Suprapubic skin (tissue), 4 donors: ENCODE results near the gene KRTAP10-3. TPM values are rescaled to one million over a fixed set of nuclear protein-coding genes. Genes with fewer than 3 reads are reported as not detected.

ENCODE experiments used
- DNase-seq, 2 donors: peaks; one replicate each; pipeline ENCODE4 v3.0.0-alpha.2; 2019; ENCODE audit warnings: low spot score in 2 of 2
- H3K27ac ChIP-seq: fragments of 200-600 bp; sonication (generic); one replicate; pipeline ENCODE4 v1.5.1; 2019
- H3K27me3 ChIP-seq: fragments of 200-600 bp; sonication (generic); one replicate; pipeline ENCODE4 v1.5.1; 2019
- H3K36me3 ChIP-seq: fragments of 200-600 bp; sonication (generic); one replicate; pipeline ENCODE4 v1.5.1; 2019
- H3K4me1 ChIP-seq: fragments of 200-600 bp; sonication (generic); one replicate; pipeline ENCODE4 v1.5.1; 2019
- H3K4me3 ChIP-seq: fragments of 200-600 bp; sonication (generic); one replicate; pipeline ENCODE4 v1.5.1; 2019; ENCODE audit warnings: mild to moderate bottlenecking
- H3K9me3 ChIP-seq: fragments of 200-600 bp; sonication (generic); one replicate; pipeline ENCODE4 v1.5.1; 2019
- CTCF ChIP-seq, 2 donors: fragments of 200-600 bp in 1 of 2; fragments of 450-650 bp in 1 of 2; sonication (generic) in 1 of 2; IDR thresholded peaks; one replicate each; pipeline ENCODE4 v1.5.1; 2016 to 2019; ENCODE audit warnings: antibody characterized with exemption in 2 of 2, mild to moderate bottlenecking in 1 of 2, moderate library complexity in 1 of 2
- EP300 ChIP-seq: sonication (generic); formaldehyde crosslinking; IDR thresholded peaks from one replicate; pipeline ENCODE4 v1.6.1; 2017; ENCODE audit warnings: antibody characterized with exemption
- POLR2A ChIP-seq, 2 donors: fragments of 450-650 bp; IDR thresholded peaks; one replicate each; pipeline ENCODE4 v1.6.1; 2017; ENCODE audit warnings: antibody characterized with exemption in 2 of 2, mild to moderate bottlenecking in 2 of 2, moderate library complexity in 2 of 2
- POLR2AphosphoS5 ChIP-seq, 3 donors: sonication (generic); formaldehyde crosslinking; IDR thresholded peaks; one replicate each; pipeline ENCODE4 v1.6.1; 2017; ENCODE audit warnings: antibody characterized with exemption in 3 of 3
- WGBS: methylation state at CpG from one replicate; pipeline ENCODE4 v1.1.5; 2018; 5-methylcytosine and 5-hydroxymethylcytosine counted together
- total RNA-seq, 4 donors: library from RNA; depleted of rRNA; stranded (reverse); fragments of >200 nt; gene quantifications; one replicate each; pipeline ENCODE4 v1.1.0, GENCODE V29; 2016

KRTAP10-3 gene
- total RNA-seq, 4 donors from 2014 or later, result 1.1 to 5.8 (median 3.3) TPM; not detected in 1

- H3K4me3 ChIP-seq, result no peak overlapping the region
- no peak overlapping the region for H3K27ac ChIP-seq
- H3K36me3 ChIP-seq, result no peaks in the 10 kb centered on the region
- WGBS, result 62% methylated on average over 2 of the region's 18 CpGs
- no peaks in the 10 kb centered on the region for H3K9me3 ChIP-seq
- TF ChIP-seq POLR2A (IDR thresholded peaks at IDR 0.05) (no peak), EP300 (no peak), CTCF (IDR thresholded peaks at IDR 0.05) (no peak), POLR2AphosphoS5 (IDR thresholded peaks at IDR 0.05) (no peak)
- peaks cover 11% of the 10 kb centered on the region for H3K27me3 ChIP-seq
- DNase-seq, result peak; percentile 35 to 71
- no peaks in the 10 kb centered on the region for H3K4me1 ChIP-seq
Observed at GRCh38 chr21:44527983-44528633, 30.5 kb downstream of the KRTAP10-3 start.

- WGBS, result 90% methylated on average over 34 of the region's 37 CpGs
- H3K36me3 ChIP-seq, result no peaks in the 10 kb centered on the region
- no peak overlapping the region for H3K27ac ChIP-seq
- peaks cover 11% of the 10 kb centered on the region for H3K27me3 ChIP-seq
- TF ChIP-seq CTCF (IDR thresholded peaks at IDR 0.05) (no peak), POLR2AphosphoS5 (IDR thresholded peaks at IDR 0.05) (no peak), POLR2A (IDR thresholded peaks at IDR 0.05) (no peak), EP300 (no peak)
- H3K9me3 ChIP-seq, result no peaks in the 10 kb centered on the region
- no peaks in the 10 kb centered on the region for H3K4me1 ChIP-seq
- H3K4me3 ChIP-seq, result no peak overlapping the region
- DNase-seq, result peak; percentile 39 to 57
Observed at GRCh38 chr21:44527156-44527982, 31.2 kb downstream of the KRTAP10-3 start.

DNA sequence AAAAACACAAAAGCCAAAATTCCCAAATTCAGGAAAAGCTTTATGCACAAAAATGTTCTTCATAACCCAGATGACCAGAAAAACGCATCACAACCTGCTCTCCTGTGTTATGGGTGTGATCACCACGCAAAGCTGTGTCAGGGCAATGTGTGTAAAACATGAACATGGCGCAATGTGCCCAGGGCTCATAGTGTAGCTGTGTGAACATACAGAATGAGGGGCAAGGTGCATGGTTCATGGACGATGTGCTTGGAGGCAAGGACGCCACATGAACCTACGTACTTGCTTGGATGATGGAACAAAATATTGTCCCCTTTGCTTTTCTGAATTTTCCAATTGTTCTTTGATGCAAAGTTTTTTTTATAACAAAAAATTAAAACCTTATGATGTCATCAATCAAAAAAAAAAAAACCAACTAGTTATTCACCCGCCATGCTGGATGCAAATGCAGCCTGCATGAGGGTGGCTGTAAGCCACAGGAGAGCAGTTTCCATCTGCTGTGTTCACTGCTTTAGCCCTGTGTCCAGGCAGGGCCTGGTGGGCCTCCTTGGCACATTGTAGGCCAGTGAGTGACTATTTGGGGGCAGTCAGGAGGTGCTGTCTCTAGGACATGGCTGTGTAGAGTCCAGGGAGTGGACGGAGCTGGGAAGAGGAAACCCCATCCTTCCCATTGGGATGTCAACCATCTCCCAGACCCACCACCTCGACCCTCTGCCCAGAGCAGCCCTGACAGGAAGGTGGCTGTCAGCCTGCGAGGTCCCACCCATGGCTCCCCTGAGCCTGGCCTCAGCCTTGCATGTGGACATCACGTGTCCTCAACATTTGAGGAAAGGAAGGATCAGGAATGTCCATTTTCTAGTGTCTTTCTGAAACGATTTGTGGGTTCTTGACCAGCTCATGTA lies 32.2 kb downstream of the KRTAP10-3 start:
- no peaks in the 10 kb centered on the region for H3K4me1 ChIP-seq
- DNase-seq, result peak; percentile 34 to 43

GRCh38 chr21:44525391-44526095 lies 33.1 kb downstream of the KRTAP10-3 start:
- TF ChIP-seq EP300, result no peak
- TF ChIP-seq POLR2A (IDR thresholded peaks at IDR 0.05), result no peak
- TF ChIP-seq CTCF (IDR thresholded peaks at IDR 0.05), result no peak
- no peak for TF ChIP-seq POLR2AphosphoS5 (IDR thresholded peaks at IDR 0.05)
- Histone ChIP-seq H3K27me3 (peaks cover 12% of the 10 kb centered on the region), H3K36me3 (no peaks in the 10 kb centered on the region), H3K4me1 (no peaks in the 10 kb centered on the region), H3K4me3 (no peak overlapping the region), H3K27ac (no peak overlapping the region), H3K9me3 (no peaks in the 10 kb centered on the region)
- WGBS, result 87% methylated on average over 20 of the region's 20 CpGs
- peak; percentile 52 to 72 for DNase-seq

More for the DNA sequence above, 32.2 kb downstream of the KRTAP10-3 start:
- Histone ChIP-seq H3K36me3 (no peaks in the 10 kb centered on the region), H3K27me3 (peaks cover 11% of the 10 kb centered on the region), H3K9me3 (no peaks in the 10 kb centered on the region), H3K27ac (no peak overlapping the region), H3K4me3 (no peak overlapping the region)
- WGBS, result 87% methylated on average over 12 of the region's 12 CpGs
- TF ChIP-seq POLR2A (IDR thresholded peaks at IDR 0.05), result no peak
